Activated naive CD8-positive, alpha-beta T cell treated with anti-CD3 and anti-CD28 coated beads, Interleukin-2, amount 50 U/mL, for 24 hours (primary cell): ENCODE results near the gene MYO18B.
A peak's percentile ranks its signal among the peaks of the same experiment; 100 is the strongest.

ENCODE experiments used
- ATAC-seq: fragments of 150-1000 bp; cut with Tn5 transposase; one replicate; pipeline ENCODE4 v1.10.0; 2021
- DNase-seq: peaks from one replicate; pipeline ENCODE4 v3.0.0; 2021
- H3K27ac Mint-ChIP-seq: one replicate; pipeline ENCODE4 v1.8.0; 2021; ENCODE audit warnings: mild to moderate bottlenecking, mixed read lengths
- H3K27me3 Mint-ChIP-seq: one replicate; pipeline ENCODE4 v1.8.0; 2021; ENCODE audit warnings: mixed read lengths
- H3K36me3 Mint-ChIP-seq: one replicate; pipeline ENCODE4 v1.8.0; 2021; ENCODE audit warnings: low read depth, mixed read lengths
- H3K4me1 Mint-ChIP-seq: one replicate; pipeline ENCODE4 v1.8.0; 2021; ENCODE audit warnings: mixed read lengths
- H3K4me3 Mint-ChIP-seq: one replicate; pipeline ENCODE4 v1.8.0; 2021; ENCODE audit warnings: mild to moderate bottlenecking, moderate library complexity, mixed read lengths
- H3K9me3 Mint-ChIP-seq: one replicate; pipeline ENCODE4 v1.8.0; 2021; ENCODE audit warnings: mixed read lengths

MYO18B gene

GRCh38 chr22:25765801-25766200 is 23.8 kb downstream of the MYO18B start:
- H3K4me1 Mint-ChIP-seq = peaks cover 17% of the 10 kb centered on the region
- no peak for ATAC-seq
- no peak for DNase-seq
- H3K36me3 Mint-ChIP-seq = peaks cover 8% of the 10 kb centered on the region
- no peak overlapping the region for H3K4me3 Mint-ChIP-seq
- H3K27ac Mint-ChIP-seq = no peak overlapping the region
- peaks cover 22% of the 10 kb centered on the region for H3K9me3 Mint-ChIP-seq
- peaks cover 1% of the 10 kb centered on the region for H3K27me3 Mint-ChIP-seq

- peaks cover 22% of the 10 kb centered on the region for H3K9me3 Mint-ChIP-seq
- DNase-seq (no peak), ATAC-seq (no peak)
- H3K4me1 Mint-ChIP-seq = peaks cover 17% of the 10 kb centered on the region
- no peak overlapping the region for H3K4me3 Mint-ChIP-seq
- peaks cover 8% of the 10 kb centered on the region for H3K36me3 Mint-ChIP-seq
- peaks cover 1% of the 10 kb centered on the region for H3K27me3 Mint-ChIP-seq
- H3K27ac Mint-ChIP-seq = no peak overlapping the region
Measured at GRCh38 chr22:25766418-25766817, 24.4 kb downstream of the MYO18B start.

GRCh38 chr22:25770333-25770732 is 28.3 kb downstream of the MYO18B start:
- no peak for ATAC-seq
- Mint-ChIP-seq H3K4me3 (no peak overlapping the region), H3K27me3 (peaks cover 7% of the 10 kb centered on the region), H3K36me3 (peaks cover 8% of the 10 kb centered on the region), H3K9me3 (peaks cover 22% of the 10 kb centered on the region), H3K27ac (no peak overlapping the region), H3K4me1 (peaks cover 23% of the 10 kb centered on the region)
- no peak for DNase-seq

GRCh38 chr22:25772288-25772687 is 30.3 kb downstream of the MYO18B start:
- H3K27me3 Mint-ChIP-seq = peaks cover 7% of the 10 kb centered on the region
- ATAC-seq (no peak), DNase-seq (no peak)
- H3K4me3 Mint-ChIP-seq = no peak overlapping the region
- H3K9me3 Mint-ChIP-seq = peaks cover 5% of the 10 kb centered on the region
- peaks cover 23% of the 10 kb centered on the region for H3K4me1 Mint-ChIP-seq
- no peak overlapping the region for H3K27ac Mint-ChIP-seq
- H3K36me3 Mint-ChIP-seq = no peaks in the 10 kb centered on the region

- DNase-seq = peak; percentile 20
- Mint-ChIP-seq H3K36me3 (no peaks in the 10 kb centered on the region), H3K4me3 (no peak overlapping the region), H3K27me3 (peaks cover 6% of the 10 kb centered on the region), H3K4me1 (peaks cover 15% of the 10 kb centered on the region), H3K27ac (no peak overlapping the region), H3K9me3 (no peaks in the 10 kb centered on the region)
- peak; percentile 16 for ATAC-seq
Measured at GRCh38 chr22:25774575-25775026, 32.6 kb downstream of the MYO18B start.

- peaks cover 6% of the 10 kb centered on the region for H3K27me3 Mint-ChIP-seq
- H3K4me3 Mint-ChIP-seq = no peak overlapping the region
- H3K4me1 Mint-ChIP-seq = peaks cover 8% of the 10 kb centered on the region
- DNase-seq (no peak), ATAC-seq (no peak)
- no peak overlapping the region for H3K27ac Mint-ChIP-seq
- H3K36me3 Mint-ChIP-seq = no peaks in the 10 kb centered on the region
- H3K9me3 Mint-ChIP-seq = no peaks in the 10 kb centered on the region
Measured at GRCh38 chr22:25775531-25775930, 33.5 kb downstream of the MYO18B start.

GRCh38 chr22:25777411-25777810 is 35.4 kb downstream of the MYO18B start:
- peaks cover 8% of the 10 kb centered on the region for H3K27me3 Mint-ChIP-seq
- H3K36me3 Mint-ChIP-seq = no peaks in the 10 kb centered on the region
- H3K4me1 Mint-ChIP-seq = peaks cover 6% of the 10 kb centered on the region
- ATAC-seq = no peak
- no peak for DNase-seq
- H3K9me3 Mint-ChIP-seq = no peaks in the 10 kb centered on the region
- no peak overlapping the region for H3K27ac Mint-ChIP-seq
- H3K4me3 Mint-ChIP-seq = no peak overlapping the region

GRCh38 chr22:25777870-25778269 is 35.9 kb downstream of the MYO18B start:
- H3K9me3 Mint-ChIP-seq = no peaks in the 10 kb centered on the region
- no peak for DNase-seq
- peaks cover 8% of the 10 kb centered on the region for H3K27me3 Mint-ChIP-seq
- no peak for ATAC-seq
- H3K4me3 Mint-ChIP-seq = no peak overlapping the region
- no peak overlapping the region for H3K27ac Mint-ChIP-seq
- H3K4me1 Mint-ChIP-seq = peaks cover 2% of the 10 kb centered on the region
- H3K36me3 Mint-ChIP-seq = no peaks in the 10 kb centered on the region

GRCh38 chr22:25779426-25779825 is 37.4 kb downstream of the MYO18B start:
- H3K4me3 Mint-ChIP-seq = no peak overlapping the region
- no peak overlapping the region for H3K27ac Mint-ChIP-seq
- H3K27me3 Mint-ChIP-seq = peaks cover 4% of the 10 kb centered on the region
- H3K36me3 Mint-ChIP-seq = no peaks in the 10 kb centered on the region
- H3K4me1 Mint-ChIP-seq = no peaks in the 10 kb centered on the region
- no peak for ATAC-seq
- no peaks in the 10 kb centered on the region for H3K9me3 Mint-ChIP-seq
- DNase-seq = no peak

- no peaks in the 10 kb centered on the region for H3K9me3 Mint-ChIP-seq
- DNase-seq (no peak), ATAC-seq (no peak)
- no peak overlapping the region for H3K27ac Mint-ChIP-seq
- no peak overlapping the region for H3K4me3 Mint-ChIP-seq
- H3K27me3 Mint-ChIP-seq = peaks cover 2% of the 10 kb centered on the region
- no peaks in the 10 kb centered on the region for H3K36me3 Mint-ChIP-seq
- H3K4me1 Mint-ChIP-seq = no peaks in the 10 kb centered on the region
Measured at GRCh38 chr22:25779890-25780289, 37.9 kb downstream of the MYO18B start.

GRCh38 chr22:25780673-25781072 is 38.7 kb downstream of the MYO18B start:
- no peak overlapping the region for H3K27ac Mint-ChIP-seq
- no peak overlapping the region for H3K4me3 Mint-ChIP-seq
- H3K27me3 Mint-ChIP-seq = peaks cover 2% of the 10 kb centered on the region
- H3K36me3 Mint-ChIP-seq = no peaks in the 10 kb centered on the region
- ATAC-seq = no peak
- H3K9me3 Mint-ChIP-seq = no peaks in the 10 kb centered on the region
- no peak for DNase-seq
- H3K4me1 Mint-ChIP-seq = no peaks in the 10 kb centered on the region

- H3K9me3 Mint-ChIP-seq = no peaks in the 10 kb centered on the region
Measured at GRCh38 chr22:25781801-25782200, 39.8 kb downstream of the MYO18B start.

GRCh38 chr22:25782831-25783230 is 40.8 kb downstream of the MYO18B start:
- Mint-ChIP-seq H3K9me3 (no peaks in the 10 kb centered on the region), H3K27me3 (peaks cover 2% of the 10 kb centered on the region), H3K27ac (no peak overlapping the region), H3K4me3 (no peak overlapping the region), H3K36me3 (no peaks in the 10 kb centered on the region), H3K4me1 (no peaks in the 10 kb centered on the region)
- DNase-seq (no peak), ATAC-seq (no peak)

More at GRCh38 chr22:25781801-25782200, 39.8 kb downstream of the MYO18B start:
- no peaks in the 10 kb centered on the region for H3K36me3 Mint-ChIP-seq
- peaks cover 2% of the 10 kb centered on the region for H3K27me3 Mint-ChIP-seq
- H3K4me1 Mint-ChIP-seq = no peaks in the 10 kb centered on the region
- no peak overlapping the region for H3K4me3 Mint-ChIP-seq
- DNase-seq (no peak), ATAC-seq (no peak)
- H3K27ac Mint-ChIP-seq = no peak overlapping the region

GRCh38 chr22:25783856-25784255 is 41.9 kb downstream of the MYO18B start:
- no peaks in the 10 kb centered on the region for H3K4me1 Mint-ChIP-seq
- no peaks in the 10 kb centered on the region for H3K9me3 Mint-ChIP-seq

GRCh38 chr22:25786165-25786564 is 44.2 kb downstream of the MYO18B start:
- no peaks in the 10 kb centered on the region for H3K4me1 Mint-ChIP-seq
- no peaks in the 10 kb centered on the region for H3K9me3 Mint-ChIP-seq
- ATAC-seq (no peak), DNase-seq (no peak)
- H3K4me3 Mint-ChIP-seq = no peak overlapping the region
- no peaks in the 10 kb centered on the region for H3K36me3 Mint-ChIP-seq
- peaks cover 4% of the 10 kb centered on the region for H3K27me3 Mint-ChIP-seq
- no peak overlapping the region for H3K27ac Mint-ChIP-seq

More at GRCh38 chr22:25783856-25784255, 41.9 kb downstream of the MYO18B start:
- Mint-ChIP-seq H3K27ac (no peak overlapping the region), H3K36me3 (no peaks in the 10 kb centered on the region), H3K27me3 (peaks cover 2% of the 10 kb centered on the region), H3K4me3 (no peak overlapping the region)
- DNase-seq (no peak), ATAC-seq (no peak)

- no peaks in the 10 kb centered on the region for H3K36me3 Mint-ChIP-seq
- peaks cover 2% of the 10 kb centered on the region for H3K27me3 Mint-ChIP-seq
- ATAC-seq (no peak), DNase-seq (no peak)
- H3K4me1 Mint-ChIP-seq = no peaks in the 10 kb centered on the region
- H3K4me3 Mint-ChIP-seq = no peak overlapping the region
- H3K27ac Mint-ChIP-seq = no peak overlapping the region
- H3K9me3 Mint-ChIP-seq = no peaks in the 10 kb centered on the region
Measured at GRCh38 chr22:25791556-25791955, 49.6 kb downstream of the MYO18B start.
